Measurements from ENCODE around the gene KIAA0753. TPM values are rescaled to one million over a fixed set of nuclear protein-coding genes. Genes with fewer than 3 reads are reported as not detected.
A peak's percentile ranks its signal among the peaks of the same experiment; 100 is the strongest.
"Not testable (repeated sequence)": the region's sequence is repeated elsewhere in the genome, so short reads cannot be mapped to it uniquely, and the experiment has no call there.

The KIAA0753 gene
- polyA plus RNA-seq, 1 of the 3 experiments (the other 2 are of a cell fraction): 7.2 TPM

DNA sequence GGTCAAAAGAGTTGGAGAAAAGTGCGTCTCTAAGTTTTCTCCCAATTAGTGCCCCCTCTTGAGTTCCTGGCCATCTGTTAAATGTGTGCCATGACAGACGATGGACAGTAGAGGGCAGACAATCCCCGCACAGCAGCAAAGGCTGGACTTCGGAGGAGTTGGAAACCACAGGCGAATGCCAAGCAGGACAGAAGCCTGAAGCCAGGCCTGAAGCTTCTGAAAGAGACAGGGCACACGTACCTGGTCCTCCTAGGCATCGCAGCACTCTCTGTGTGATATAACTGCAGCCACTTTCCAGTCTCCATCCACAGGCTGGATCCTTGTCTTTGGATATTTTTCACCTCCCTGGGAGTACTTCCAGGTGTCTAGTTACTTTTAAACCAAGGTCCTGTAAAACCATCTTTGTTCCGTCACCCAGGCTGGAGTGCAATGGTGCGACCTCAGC is 25.6 kb upstream of the KIAA0753 start:
- CTCF ChIA-PET: interaction anchor here (0.5 to 3.3 kb wide), 26 partner anchors 9 to 1011 kb away, joined by 3 to 20 read pairs (median 4); partner anchors contain the start of gene TXNDC17
- Histone ChIP-seq H3K27me3 (ENCODE audit: insufficient read depth) (peaks cover 40% of the 10 kb centered on the region; the same call in 1 of the 2 replicates), H3K4me3 (ENCODE audit: low read depth in 2 of 2, low read length in 1 of 2) (peak overlapping the region in 1 of 2 experiments; percentile 18; a peak in 1 of 4 replicates), H4K20me1 (ENCODE audit: insufficient read depth) (no peaks in the 10 kb centered on the region), H3K27ac (ENCODE audit: low read depth in 2 of 2, low read length in 1 of 2) (no peak overlapping the region), H3K4me1 (ENCODE audit: control insufficient read depth in 1 of 2, insufficient read depth in 2 of 2, low read depth in 1 of 2, low read length in 1 of 2) (no peaks in the 10 kb centered on the region), H3K4me2 (no peak overlapping the region), H2AFZ (ENCODE audit: low read depth) (no peak overlapping the region), H3K9me2 (no peaks in the 10 kb centered on the region), H3K9ac (no peak overlapping the region), H3K9me3 (no peaks in the 10 kb centered on the region), H3F3A (replicated peaks; ENCODE audit: insufficient read depth) (no peaks in the 10 kb centered on the region), H3K36me3 (replicated peaks in 1 of 2; ENCODE audit: control insufficient read depth in 1 of 2, insufficient read depth in 2 of 2, low read length in 1 of 2) (no peaks in the 10 kb centered on the region), H3K79me2 (ENCODE audit: insufficient read depth) (no peaks in the 10 kb centered on the region)
- POLR2A ChIA-PET: no interaction called here
- DNase-seq: peak; percentile 78
- 15% methylated on average over 9 of the region's 9 CpGs for WGBS (ENCODE audit: low lambda C conversion rate)
- TF ChIP-seq SIN3A (IDR thresholded peaks at IDR 0.05; ENCODE audit: borderline replicate concordance, low read depth, low read length) (no peak), RCOR1 (IDR thresholded peaks at IDR 0.05; ENCODE audit: low read length) (no peak), CHD2 (IDR thresholded peaks at IDR 0.05; ENCODE audit: low read length, partially characterized antibody) (no peak), FOXM1 (IDR thresholded peaks at IDR 0.05; ENCODE audit: low read depth) (no peak), TEAD4 (IDR thresholded peaks at IDR 0.05; ENCODE audit: borderline replicate concordance, insufficient read depth) (no peak), SMC3 (IDR thresholded peaks at IDR 0.05; ENCODE audit: low read depth, low read length) (peak; percentile 73), RAD21 (IDR thresholded peaks at IDR 0.05; ENCODE audit: low read length) (peak; percentile 89)
- TF ChIP-seq, protein P1, sequence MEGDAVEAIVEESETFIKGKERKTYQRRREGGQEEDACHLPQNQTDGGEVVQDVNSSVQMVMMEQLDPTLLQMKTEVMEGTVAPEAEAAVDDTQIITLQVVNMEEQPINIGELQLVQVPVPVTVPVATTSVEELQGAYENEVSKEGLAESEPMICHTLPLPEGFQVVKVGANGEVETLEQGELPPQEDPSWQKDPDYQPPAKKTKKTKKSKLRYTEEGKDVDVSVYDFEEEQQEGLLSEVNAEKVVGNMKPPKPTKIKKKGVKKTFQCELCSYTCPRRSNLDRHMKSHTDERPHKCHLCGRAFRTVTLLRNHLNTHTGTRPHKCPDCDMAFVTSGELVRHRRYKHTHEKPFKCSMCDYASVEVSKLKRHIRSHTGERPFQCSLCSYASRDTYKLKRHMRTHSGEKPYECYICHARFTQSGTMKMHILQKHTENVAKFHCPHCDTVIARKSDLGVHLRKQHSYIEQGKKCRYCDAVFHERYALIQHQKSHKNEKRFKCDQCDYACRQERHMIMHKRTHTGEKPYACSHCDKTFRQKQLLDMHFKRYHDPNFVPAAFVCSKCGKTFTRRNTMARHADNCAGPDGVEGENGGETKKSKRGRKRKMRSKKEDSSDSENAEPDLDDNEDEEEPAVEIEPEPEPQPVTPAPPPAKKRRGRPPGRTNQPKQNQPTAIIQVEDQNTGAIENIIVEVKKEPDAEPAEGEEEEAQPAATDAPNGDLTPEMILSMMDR (IDR thresholded peaks at IDR 0.05): peak; percentile 92
- TF ChIP-seq, protein P2, sequence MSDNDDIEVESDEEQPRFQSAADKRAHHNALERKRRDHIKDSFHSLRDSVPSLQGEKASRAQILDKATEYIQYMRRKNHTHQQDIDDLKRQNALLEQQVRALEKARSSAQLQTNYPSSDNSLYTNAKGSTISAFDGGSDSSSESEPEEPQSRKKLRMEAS (IDR thresholded peaks at IDR 0.05; ENCODE audit: low read depth): no peak
- TF ChIP-seq, protein P3, sequence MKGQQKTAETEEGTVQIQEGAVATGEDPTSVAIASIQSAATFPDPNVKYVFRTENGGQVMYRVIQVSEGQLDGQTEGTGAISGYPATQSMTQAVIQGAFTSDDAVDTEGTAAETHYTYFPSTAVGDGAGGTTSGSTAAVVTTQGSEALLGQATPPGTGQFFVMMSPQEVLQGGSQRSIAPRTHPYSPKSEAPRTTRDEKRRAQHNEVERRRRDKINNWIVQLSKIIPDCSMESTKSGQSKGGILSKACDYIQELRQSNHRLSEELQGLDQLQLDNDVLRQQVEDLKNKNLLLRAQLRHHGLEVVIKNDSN (IDR thresholded peaks at IDR 0.05; ENCODE audit: borderline replicate concordance, low read depth): no peak

DNA sequence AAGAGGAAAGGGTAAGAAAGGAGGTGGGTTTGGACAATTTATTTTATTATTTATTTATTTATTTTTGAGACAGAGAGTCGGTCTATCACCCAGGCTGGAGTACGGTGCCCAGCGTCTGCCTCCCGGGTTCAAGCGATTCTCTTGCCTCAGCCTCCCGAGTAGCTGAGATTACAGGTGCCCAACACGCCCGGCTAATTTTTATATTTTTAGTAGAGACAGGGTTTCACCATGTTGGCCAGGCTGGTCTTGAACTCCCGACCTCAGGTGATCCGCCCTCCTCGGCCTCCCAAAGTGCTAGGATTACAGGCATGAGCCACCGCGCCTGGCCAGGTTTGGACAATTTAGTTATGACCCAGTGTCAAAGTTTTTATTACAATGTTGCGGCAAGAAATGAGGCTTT is 22.7 kb upstream of the KIAA0753 start:
- DNase-seq; CTCF ChIA-PET; H3K4me1 ChIP-seq (ENCODE audit: control insufficient read depth in 1 of 2, insufficient read depth in 2 of 2, low read depth in 1 of 2, low read length in 1 of 2); H3K27ac ChIP-seq (ENCODE audit: low read depth in 2 of 2, low read length in 1 of 2); H4K20me1 ChIP-seq (ENCODE audit: insufficient read depth); POLR2A ChIA-PET; H2AFZ ChIP-seq (ENCODE audit: low read depth); H3F3A ChIP-seq (replicated peaks; ENCODE audit: insufficient read depth); H3K79me2 ChIP-seq (ENCODE audit: insufficient read depth); H3K4me3 ChIP-seq (ENCODE audit: low read depth in 2 of 2, low read length in 1 of 2); H3K9ac ChIP-seq; H3K4me2 ChIP-seq; H3K9me3 ChIP-seq; H3K36me3 ChIP-seq (replicated peaks in 1 of 2; ENCODE audit: control insufficient read depth in 1 of 2, insufficient read depth in 2 of 2, low read length in 1 of 2); H3K9me2 ChIP-seq: not testable (repeated sequence)
- WGBS (ENCODE audit: low lambda C conversion rate): 46% methylated on average over 14 of the region's 14 CpGs
- peaks cover 20% of the 10 kb centered on the region; the same call in 1 of the 2 replicates for H3K27me3 ChIP-seq (ENCODE audit: insufficient read depth)

Data from SK-N-SH (cell line).